Naive thymus-derived CD4-positive, alpha-beta T cell (primary cell): Measurements from ENCODE around the gene OR2L2. TPM values are rescaled to one million over a fixed set of nuclear protein-coding genes. Genes with fewer than 3 reads are reported as not detected.

Experiments
- ATAC-seq: fragments of 150-1000 bp; cut with Tn5 transposase; 2 replicates; pipeline ENCODE4 v1.10.0; 2021; ENCODE audit warnings: mild to moderate bottlenecking, moderate library complexity
- CTCF ChIA-PET: fragments of 350-600 bp; sonication (Branson Sonifier 250); formaldehyde crosslinking; loops from one replicate; lab custom pipeline; 2021; ENCODE audit warnings: antibody characterized with exemption; lab: Charles Lee
- POLR2A ChIA-PET: fragments of 350-600 bp; sonication (Branson Sonifier 250); formaldehyde crosslinking; loops from one replicate; lab custom pipeline; 2021; ENCODE audit warnings: antibody characterized with exemption, inconsistent platforms; lab: Charles Lee
- DNase-seq, 9 donors: peaks; one replicate each; pipeline versions ENCODE4 v3.0.0 to v3.0.0-alpha.2; 2020 to 2022; ENCODE audit warnings: mixed read lengths in 1 of 9
- H3K27ac ChIP-seq: one replicate; pipeline ENCODE4 v1.7.0; 2013; ENCODE audit warnings: mild to moderate bottlenecking, low read depth, low read length, moderate library complexity
- H3K27me3 ChIP-seq, 2 donors: one replicate each; pipeline ENCODE4 v1.7.0; 2013; ENCODE audit warnings: low read length in 2 of 2, mild to moderate bottlenecking in 2 of 2, moderate library complexity in 2 of 2; ENCODE audit not compliant: control insufficient read depth in 2 of 2, insufficient read depth in 2 of 2
- H3K36me3 ChIP-seq, 3 experiments: 1 replicate in 2 of 3; 2 replicates in 1 of 3; pipeline ENCODE4 v1.7.0; 2013; ENCODE audit warnings: low read length in 3 of 3, mild to moderate bottlenecking in 3 of 3, moderate library complexity in 1 of 3; ENCODE audit not compliant: insufficient read depth in 3 of 3, control insufficient read depth in 2 of 3
- H3K4me1 ChIP-seq, 2 donors: one replicate each; pipeline ENCODE4 v1.7.0; 2013; ENCODE audit warnings: low read length in 2 of 2, mild to moderate bottlenecking in 2 of 2, moderate library complexity in 1 of 2; ENCODE audit not compliant: control insufficient read depth in 2 of 2, insufficient read depth in 2 of 2
- H3K4me3 ChIP-seq: 2 replicates; pipeline ENCODE4 v1.7.0; 2013; ENCODE audit warnings: mild to moderate bottlenecking, low read length
- H3K9me3 ChIP-seq, 3 experiments: 1 replicate in 2 of 3; 2 replicates in 1 of 3; pipeline ENCODE4 v1.7.0; 2013; ENCODE audit warnings: low read length in 3 of 3; ENCODE audit not compliant: control insufficient read depth in 2 of 3
- H3K27ac Mint-ChIP-seq, 9 donors: one replicate each; pipeline ENCODE4 v1.8.0; 2020 to 2022; ENCODE audit warnings: mixed read lengths in 9 of 9, mild to moderate bottlenecking in 8 of 9, moderate library complexity in 5 of 9, inconsistent platforms in 2 of 9
- H3K27me3 Mint-ChIP-seq, 5 donors: one replicate each; pipeline ENCODE4 v1.8.0; 2021 to 2022; ENCODE audit warnings: mixed read lengths in 5 of 5, mild to moderate bottlenecking in 1 of 5
- H3K36me3 Mint-ChIP-seq, 5 donors: one replicate each; pipeline ENCODE4 v1.8.0; 2020 to 2022; ENCODE audit warnings: mixed read lengths in 5 of 5, mild to moderate bottlenecking in 3 of 5, inconsistent platforms in 1 of 5
- H3K4me1 Mint-ChIP-seq, 7 donors: one replicate each; pipeline ENCODE4 v1.8.0; 2020 to 2022; ENCODE audit warnings: mixed read lengths in 7 of 7, mild to moderate bottlenecking in 3 of 7, inconsistent platforms in 1 of 7
- H3K4me3 Mint-ChIP-seq, 10 donors: one replicate each; pipeline ENCODE4 v1.8.0; 2020 to 2022; ENCODE audit warnings: mild to moderate bottlenecking in 10 of 10, mixed read lengths in 10 of 10, moderate library complexity in 6 of 10, inconsistent platforms in 2 of 10
- H3K9me3 Mint-ChIP-seq, 11 donors: one replicate each; pipeline ENCODE4 v1.8.0; 2020 to 2022; ENCODE audit warnings: mixed read lengths in 11 of 11, mild to moderate bottlenecking in 4 of 11, inconsistent platforms in 1 of 11, moderate library complexity in 1 of 11
- intact Hi-C, 2 donors: fragments of 100-400 bp; cut with micrococcal nuclease; formaldehyde crosslinking; loops; one replicate each; pipeline ENCODE4 v1.15.1; 2023
- polyA plus RNA-seq, 2 donors: library from polyadenylated mRNA; unstranded; fragments of 300-500 nt; fragmentation: Illumina TruSeq; gene quantifications; one replicate each; pipeline ENCODE4 v1.2.3, GENCODE V29; 2021
- total RNA-seq, 6 experiments: library from RNA in 5 of 6; stranded (reverse) in 5 of 6; gene quantifications; 1 replicate in 5 of 6; 2 replicates in 1 of 6; pipeline ENCODE4 v1.2.3 and lab custom pipeline; 2021 to 2026

OR2L2 gene
- total RNA-seq (under 1 TPM; 0.17 to 0.64 (median 0.32) TPM), polyA plus RNA-seq (under 1 TPM; 0.33 to 0.36 TPM), total RNA-seq (lab: John Stamatoyannopoulos, UW) (not detected)

GRCh38 chr1:248029770-248030169 lies at the start of gene OR2L2:
Gene OR2L2 (plus strand): TSS chr1:248030070. CDS start chr1:248038268, 8,198 bp downstream.
- Mint-ChIP-seq H3K4me3 (no peak within 1 kb of the TSS), H3K4me1 (no peaks in the 10 kb centered on the region), H3K9me3 (peaks cover 12 to 41% (median 16%) of the 10 kb centered on the region in 11 donors), H3K27me3 (no peaks in the 10 kb centered on the region), H3K27ac (no peak within 1 kb of the TSS), H3K36me3 (peaks cover 0 to 22% (median 0%) of the 10 kb centered on the region in 5 donors)
- no peaks in the 10 kb centered on the region for H3K36me3 ChIP-seq
- ATAC-seq (no peak), DNase-seq (no peak)
- H3K4me1 ChIP-seq: no peaks in the 10 kb centered on the region
- intact Hi-C loops: no loop called here
- H3K9me3 ChIP-seq: peaks cover 0 to 9% (median 0%) of the 10 kb centered on the region in 3 experiments
- CTCF ChIA-PET: no interaction called here
- H3K27me3 ChIP-seq: no peaks in the 10 kb centered on the region
- POLR2A ChIA-PET: no interaction called here
- H3K27ac ChIP-seq: no peak within 1 kb of the TSS
- no peak within 1 kb of the TSS for H3K4me3 ChIP-seq

GRCh38 chr1:247992986-247993385 lies 36.9 kb upstream of the OR2L2 start:
- no peak overlapping the region for H3K4me3 ChIP-seq
- H3K36me3 ChIP-seq: no peaks in the 10 kb centered on the region
- no peak for ATAC-seq
- H3K4me1 ChIP-seq: no peaks in the 10 kb centered on the region
- intact Hi-C loops: no loop called here
- H3K9me3 Mint-ChIP-seq: peaks cover 0 to 8% (median 0%) of the 10 kb centered on the region in 11 donors
- ChIA-PET POLR2A (no interaction called here), CTCF (no interaction called here)
- peaks cover 0 to 39% (median 7%) of the 10 kb centered on the region in 5 donors for H3K36me3 Mint-ChIP-seq
- no peak overlapping the region for H3K27ac Mint-ChIP-seq
- H3K27me3 Mint-ChIP-seq: peaks cover 0 to 4% (median 0%) of the 10 kb centered on the region in 5 donors
- no peak overlapping the region for H3K27ac ChIP-seq
- no peak overlapping the region for H3K4me3 Mint-ChIP-seq
- no peak for DNase-seq
- H3K27me3 ChIP-seq: no peaks in the 10 kb centered on the region
- peaks cover 0 to 8% (median 0%) of the 10 kb centered on the region in 7 donors for H3K4me1 Mint-ChIP-seq
- no peaks in the 10 kb centered on the region for H3K9me3 ChIP-seq

- Mint-ChIP-seq H3K9me3 (peaks cover 0 to 6% (median 0%) of the 10 kb centered on the region in 11 donors), H3K27me3 (peaks cover 0 to 8% (median 0%) of the 10 kb centered on the region in 5 donors), H3K4me3 (no peak overlapping the region), H3K4me1 (peaks cover 0 to 5% (median 0%) of the 10 kb centered on the region in 7 donors), H3K27ac (no peak overlapping the region), H3K36me3 (peaks cover 0 to 28% (median 5%) of the 10 kb centered on the region in 5 donors)
- no peak overlapping the region for H3K4me3 ChIP-seq
- no peaks in the 10 kb centered on the region for H3K36me3 ChIP-seq
- ChIA-PET CTCF (no interaction called here), POLR2A (no interaction called here)
- H3K27ac ChIP-seq: no peak overlapping the region
- intact Hi-C loops: no loop called here
- DNase-seq (no peak), ATAC-seq (no peak)
- no peaks in the 10 kb centered on the region for H3K9me3 ChIP-seq
- no peaks in the 10 kb centered on the region for H3K27me3 ChIP-seq
- no peaks in the 10 kb centered on the region for H3K4me1 ChIP-seq
Observed at GRCh38 chr1:247998811-247999210, 31.1 kb upstream of the OR2L2 start.

- DNase-seq (no peak), ATAC-seq (no peak)
- peaks cover 0 to 8% (median under 1%) of the 10 kb centered on the region in 11 donors for H3K9me3 Mint-ChIP-seq
- H3K36me3 Mint-ChIP-seq: peaks cover 0 to 25% (median 7%) of the 10 kb centered on the region in 5 donors
- no peaks in the 10 kb centered on the region for H3K36me3 ChIP-seq
- no peak overlapping the region for H3K27ac ChIP-seq
- POLR2A ChIA-PET: no interaction called here
- no peaks in the 10 kb centered on the region for H3K27me3 ChIP-seq
- no peak overlapping the region for H3K4me3 ChIP-seq
- no peaks in the 10 kb centered on the region for H3K9me3 ChIP-seq
- intact Hi-C loops: no loop called here
- H3K4me1 ChIP-seq: no peaks in the 10 kb centered on the region
- H3K4me3 Mint-ChIP-seq: no peak overlapping the region
- peaks cover 0 to 8% (median 0%) of the 10 kb centered on the region in 5 donors for H3K27me3 Mint-ChIP-seq
- CTCF ChIA-PET: no interaction called here
- no peak overlapping the region for H3K27ac Mint-ChIP-seq
- peaks cover 0 to 5% (median 0%) of the 10 kb centered on the region in 7 donors for H3K4me1 Mint-ChIP-seq
Observed at GRCh38 chr1:248000169-248000568, 29.7 kb upstream of the OR2L2 start.

- Histone ChIP-seq H3K4me3 (no peak overlapping the region), H3K27ac (no peak overlapping the region), H3K36me3 (no peaks in the 10 kb centered on the region), H3K4me1 (no peaks in the 10 kb centered on the region), H3K27me3 (no peaks in the 10 kb centered on the region), H3K9me3 (peaks cover 0 to 27% (median 0%) of the 10 kb centered on the region in 3 experiments)
- Mint-ChIP-seq H3K4me3 (no peak overlapping the region), H3K4me1 (no peaks in the 10 kb centered on the region), H3K27ac (no peak overlapping the region), H3K9me3 (peaks cover 17 to 65% (median 33%) of the 10 kb centered on the region in 11 donors), H3K36me3 (peaks cover 0 to 42% (median 11%) of the 10 kb centered on the region in 5 donors), H3K27me3 (peaks cover 0 to 4% (median 0%) of the 10 kb centered on the region in 5 donors)
- ATAC-seq (no peak), DNase-seq (no peak)
- ChIA-PET CTCF (interaction anchor here (0.7 kb wide), 1 partner anchor 66 kb away, joined by 3 read pairs; no protein-coding TSS in a partner anchor), POLR2A (no interaction called here)
- intact Hi-C loops: no loop called here
Observed at GRCh38 chr1:248007778-248008177, 22.1 kb upstream of the OR2L2 start.

- intact Hi-C loops: no loop called here
- Histone ChIP-seq H3K27me3 (no peaks in the 10 kb centered on the region), H3K4me3 (no peak overlapping the region), H3K4me1 (no peaks in the 10 kb centered on the region), H3K27ac (no peak overlapping the region), H3K9me3 (peaks cover 0 to 27% (median 0%) of the 10 kb centered on the region in 3 experiments), H3K36me3 (no peaks in the 10 kb centered on the region)
- ChIA-PET POLR2A (no interaction called here), CTCF (no interaction called here)
- DNase-seq (no peak), ATAC-seq (no peak)
- no peaks in the 10 kb centered on the region for H3K27me3 Mint-ChIP-seq
- H3K27ac Mint-ChIP-seq: no peak overlapping the region
- H3K9me3 Mint-ChIP-seq: peaks cover 13 to 65% (median 26%) of the 10 kb centered on the region in 11 donors
- H3K4me3 Mint-ChIP-seq: no peak overlapping the region
- H3K4me1 Mint-ChIP-seq: no peaks in the 10 kb centered on the region
- H3K36me3 Mint-ChIP-seq: peaks cover 0 to 40% (median 4%) of the 10 kb centered on the region in 5 donors
Observed at GRCh38 chr1:248009681-248010080, 20.2 kb upstream of the OR2L2 start.

- Histone ChIP-seq H3K9me3 (peaks cover 0 to 20% (median 0%) of the 10 kb centered on the region in 3 experiments), H3K27ac (no peak within 1 kb of the TSS), H3K4me1 (no peaks in the 10 kb centered on the region), H3K4me3 (no peak within 1 kb of the TSS), H3K27me3 (no peaks in the 10 kb centered on the region), H3K36me3 (no peaks in the 10 kb centered on the region)
- ATAC-seq: no peak
- POLR2A ChIA-PET: no interaction called here
- Mint-ChIP-seq H3K9me3 (peaks cover 9 to 55% (median 24%) of the 10 kb centered on the region in 11 donors), H3K4me1 (no peaks in the 10 kb centered on the region), H3K27me3 (no peaks in the 10 kb centered on the region), H3K27ac (no peak within 1 kb of the TSS), H3K36me3 (peaks cover 0 to 46% (median 4%) of the 10 kb centered on the region in 5 donors), H3K4me3 (no peak within 1 kb of the TSS)
- CTCF ChIA-PET: no interaction called here
- DNase-seq: no peak
- intact Hi-C loops: no loop called here
Observed at GRCh38 chr1:248013229-248013710, 16.6 kb upstream of the OR2L2 start, which contains the start of gene OR2L5. Gene OR2L5 (plus strand): TSS chr1:248013660. CDS start chr1:248021948, 8,288 bp downstream.
